ENCODE measurements around the gene HSD3B1.

HSD3B1 gene

GRCh38 chr1:119477710-119478109 lies 29.3 kb upstream of the HSD3B1 start:
- Mint-ChIP-seq H3K4me1 (ENCODE audit: low read depth in 2 of 2) (no peaks in the 10 kb centered on the region), H3K27me3 (peaks cover 0 to 8% of the 10 kb centered on the region in 2 donors), H3K9me3 (peaks cover 0 to 1% of the 10 kb centered on the region in 2 donors), H3K27ac (no peak overlapping the region), H3K4me3 (no peak overlapping the region), H3K36me3 (ENCODE audit: insufficient read depth) (no peaks in the 10 kb centered on the region)
- ATAC-seq (replicated peaks) (no peak), DNase-seq (no peak)

- peaks cover 0 to 8% of the 10 kb centered on the region in 2 donors for H3K27me3 Mint-ChIP-seq
- no peak overlapping the region for H3K27ac Mint-ChIP-seq
- no peaks in the 10 kb centered on the region for H3K4me1 Mint-ChIP-seq (ENCODE audit: low read depth in 2 of 2)
- DNase-seq (no peak), ATAC-seq (replicated peaks) (no peak)
- no peak overlapping the region for H3K4me3 Mint-ChIP-seq
- H3K36me3 Mint-ChIP-seq (ENCODE audit: insufficient read depth), result no peaks in the 10 kb centered on the region
- H3K9me3 Mint-ChIP-seq, result peaks cover 0 to 1% of the 10 kb centered on the region in 2 donors
Observed at GRCh38 chr1:119480175-119480574, 26.8 kb upstream of the HSD3B1 start.

- no peaks in the 10 kb centered on the region for H3K4me1 Mint-ChIP-seq (ENCODE audit: low read depth in 2 of 2)
- ATAC-seq (replicated peaks) (no peak), DNase-seq (no peak)
- no peak overlapping the region for H3K27ac Mint-ChIP-seq
- no peaks in the 10 kb centered on the region for H3K27me3 Mint-ChIP-seq
- H3K36me3 Mint-ChIP-seq (ENCODE audit: insufficient read depth), result no peaks in the 10 kb centered on the region
- H3K4me3 Mint-ChIP-seq, result no peak overlapping the region
- peaks cover 0 to 1% of the 10 kb centered on the region in 2 donors for H3K9me3 Mint-ChIP-seq
Observed at GRCh38 chr1:119481951-119482350, 25.1 kb upstream of the HSD3B1 start.

GRCh38 chr1:119482517-119483425 lies 24.2 kb upstream of the HSD3B1 start:
- Mint-ChIP-seq H3K9me3 (peaks cover 1 to 4% of the 10 kb centered on the region in 2 donors), H3K36me3 (ENCODE audit: insufficient read depth) (no peaks in the 10 kb centered on the region), H3K4me3 (no peak overlapping the region), H3K27ac (no peak overlapping the region), H3K27me3 (peaks cover 0 to 5% of the 10 kb centered on the region in 2 donors), H3K4me1 (ENCODE audit: low read depth in 2 of 2) (no peaks in the 10 kb centered on the region)
- DNase-seq (no peak), ATAC-seq (replicated peaks) (no peak)

- ATAC-seq (replicated peaks) (no peak), DNase-seq (no peak)
- Mint-ChIP-seq H3K27me3 (peaks cover 0 to 9% of the 10 kb centered on the region in 2 donors), H3K27ac (no peak overlapping the region), H3K9me3 (peaks cover 1 to 7% of the 10 kb centered on the region in 2 donors), H3K4me1 (ENCODE audit: low read depth in 2 of 2) (no peaks in the 10 kb centered on the region), H3K4me3 (no peak overlapping the region), H3K36me3 (ENCODE audit: insufficient read depth) (no peaks in the 10 kb centered on the region)
Observed at GRCh38 chr1:119483441-119484200, 23.4 kb upstream of the HSD3B1 start.

GRCh38 chr1:119485201-119485600 lies 21.8 kb upstream of the HSD3B1 start:
- peaks cover 8 to 9% of the 10 kb centered on the region in 2 donors for H3K27me3 Mint-ChIP-seq
- no peak overlapping the region for H3K4me3 Mint-ChIP-seq
- no peak overlapping the region for H3K27ac Mint-ChIP-seq
- no peaks in the 10 kb centered on the region for H3K4me1 Mint-ChIP-seq (ENCODE audit: low read depth in 2 of 2)
- ATAC-seq (replicated peaks) (no peak), DNase-seq (no peak)
- H3K9me3 Mint-ChIP-seq, result peaks cover 3 to 7% of the 10 kb centered on the region in 2 donors
- H3K36me3 Mint-ChIP-seq (ENCODE audit: insufficient read depth), result no peaks in the 10 kb centered on the region

- no peak for ATAC-seq (replicated peaks)
- Mint-ChIP-seq H3K4me1 (ENCODE audit: low read depth in 2 of 2) (no peaks in the 10 kb centered on the region), H3K4me3 (no peak overlapping the region), H3K36me3 (ENCODE audit: insufficient read depth) (no peaks in the 10 kb centered on the region), H3K27me3 (peaks cover 8 to 9% of the 10 kb centered on the region in 2 donors), H3K9me3 (peaks cover 2 to 7% of the 10 kb centered on the region in 2 donors), H3K27ac (no peak overlapping the region)
- DNase-seq, result no peak
Observed at GRCh38 chr1:119488216-119488615, 18.8 kb upstream of the HSD3B1 start.

GRCh38 chr1:119489201-119489600 lies 17.8 kb upstream of the HSD3B1 start:
- no peak overlapping the region for H3K4me3 Mint-ChIP-seq
- no peak overlapping the region for H3K27ac Mint-ChIP-seq
- H3K4me1 Mint-ChIP-seq (ENCODE audit: low read depth in 2 of 2), result no peaks in the 10 kb centered on the region
- DNase-seq (no peak), ATAC-seq (replicated peaks) (no peak)
- H3K27me3 Mint-ChIP-seq, result peaks cover 8 to 9% of the 10 kb centered on the region in 2 donors
- no peaks in the 10 kb centered on the region for H3K36me3 Mint-ChIP-seq (ENCODE audit: insufficient read depth)
- peaks cover 2 to 9% of the 10 kb centered on the region in 2 donors for H3K9me3 Mint-ChIP-seq

GRCh38 chr1:119490925-119491324 lies 16.1 kb upstream of the HSD3B1 start:
- ATAC-seq (replicated peaks) (no peak), DNase-seq (no peak)
- Mint-ChIP-seq H3K4me1 (ENCODE audit: low read depth in 2 of 2) (no peaks in the 10 kb centered on the region), H3K9me3 (peaks cover 5 to 14% of the 10 kb centered on the region in 2 donors), H3K36me3 (ENCODE audit: insufficient read depth) (no peaks in the 10 kb centered on the region), H3K4me3 (no peak overlapping the region), H3K27ac (no peak overlapping the region), H3K27me3 (peaks cover 8 to 9% of the 10 kb centered on the region in 2 donors)

GRCh38 chr1:119492763-119493162 lies 14.2 kb upstream of the HSD3B1 start:
- Mint-ChIP-seq H3K27me3 (peaks cover 12 to 14% of the 10 kb centered on the region in 2 donors), H3K4me3 (no peak overlapping the region), H3K36me3 (ENCODE audit: insufficient read depth) (no peaks in the 10 kb centered on the region), H3K27ac (no peak overlapping the region), H3K9me3 (peaks cover 7 to 17% of the 10 kb centered on the region in 2 donors), H3K4me1 (ENCODE audit: low read depth in 2 of 2) (no peaks in the 10 kb centered on the region)
- no peak for ATAC-seq (replicated peaks)
- DNase-seq, result no peak

GRCh38 chr1:119504831-119505230 lies 2.2 kb upstream of the HSD3B1 start:
- Mint-ChIP-seq H3K36me3 (ENCODE audit: insufficient read depth) (no peaks in the 10 kb centered on the region), H3K27ac (no peak overlapping the region), H3K4me1 (ENCODE audit: low read depth in 2 of 2) (no peaks in the 10 kb centered on the region), H3K4me3 (no peak overlapping the region), H3K27me3 (no peaks in the 10 kb centered on the region), H3K9me3 (no peaks in the 10 kb centered on the region)
- no peak for ATAC-seq (replicated peaks)
- no peak for DNase-seq

- no peaks in the 10 kb centered on the region for H3K27me3 Mint-ChIP-seq
- no peak overlapping the region for H3K4me3 Mint-ChIP-seq
- H3K36me3 Mint-ChIP-seq (ENCODE audit: insufficient read depth), result peaks cover 3% of the 10 kb centered on the region
- peaks cover 0 to 7% of the 10 kb centered on the region in 2 donors for H3K9me3 Mint-ChIP-seq
- H3K27ac Mint-ChIP-seq, result no peak overlapping the region
- DNase-seq, result no peak
- H3K4me1 Mint-ChIP-seq (ENCODE audit: low read depth in 2 of 2), result no peaks in the 10 kb centered on the region
- ATAC-seq (replicated peaks), result no peak
Observed at GRCh38 chr1:119510046-119510445, 3.0 kb downstream of the HSD3B1 start.

GRCh38 chr1:119515221-119515620 lies 8.2 kb downstream of the HSD3B1 start:
- H3K27me3 Mint-ChIP-seq, result no peaks in the 10 kb centered on the region
- H3K4me3 Mint-ChIP-seq, result no peak overlapping the region
- ATAC-seq (replicated peaks) (no peak), DNase-seq (no peak)
- H3K4me1 Mint-ChIP-seq (ENCODE audit: low read depth in 2 of 2), result no peaks in the 10 kb centered on the region
- H3K27ac Mint-ChIP-seq, result no peak overlapping the region
- H3K9me3 Mint-ChIP-seq, result peaks cover 0 to 7% of the 10 kb centered on the region in 2 donors
- H3K36me3 Mint-ChIP-seq (ENCODE audit: insufficient read depth), result peaks cover 3% of the 10 kb centered on the region
